ENCODE measurements around the gene SLC7A6. TPM values are rescaled to one million over a fixed set of nuclear protein-coding genes. Genes with fewer than 3 reads are reported as not detected.

SLC7A6 gene
- total RNA-seq, 4 donors from 2014 or later = 23.4 to 55.6 (median 37.4) TPM

GRCh38 chr16:68229431-68230175 lies 34.7 kb upstream of the SLC7A6 start:
- 52 to 63% methylated on average over 4 of the region's 4 CpGs for WGBS, 2 donors
- H3K4me3 ChIP-seq (ENCODE audit: low read depth, poor library complexity, severe bottlenecking) = no peak overlapping the region
- peak in 1 of 2 donors; percentile 85 for DNase-seq (ENCODE audit: low spot score in 2 of 2)
- intact Hi-C loops (cut with DNase I; ENCODE audit: low total_unique reads) = loop anchor here (10.0 kb wide), 2 partner anchors 145 to 235 kb away; partner anchors contain the start of genes DPEP2 and NFATC3
- TF ChIP-seq, protein P1, sequence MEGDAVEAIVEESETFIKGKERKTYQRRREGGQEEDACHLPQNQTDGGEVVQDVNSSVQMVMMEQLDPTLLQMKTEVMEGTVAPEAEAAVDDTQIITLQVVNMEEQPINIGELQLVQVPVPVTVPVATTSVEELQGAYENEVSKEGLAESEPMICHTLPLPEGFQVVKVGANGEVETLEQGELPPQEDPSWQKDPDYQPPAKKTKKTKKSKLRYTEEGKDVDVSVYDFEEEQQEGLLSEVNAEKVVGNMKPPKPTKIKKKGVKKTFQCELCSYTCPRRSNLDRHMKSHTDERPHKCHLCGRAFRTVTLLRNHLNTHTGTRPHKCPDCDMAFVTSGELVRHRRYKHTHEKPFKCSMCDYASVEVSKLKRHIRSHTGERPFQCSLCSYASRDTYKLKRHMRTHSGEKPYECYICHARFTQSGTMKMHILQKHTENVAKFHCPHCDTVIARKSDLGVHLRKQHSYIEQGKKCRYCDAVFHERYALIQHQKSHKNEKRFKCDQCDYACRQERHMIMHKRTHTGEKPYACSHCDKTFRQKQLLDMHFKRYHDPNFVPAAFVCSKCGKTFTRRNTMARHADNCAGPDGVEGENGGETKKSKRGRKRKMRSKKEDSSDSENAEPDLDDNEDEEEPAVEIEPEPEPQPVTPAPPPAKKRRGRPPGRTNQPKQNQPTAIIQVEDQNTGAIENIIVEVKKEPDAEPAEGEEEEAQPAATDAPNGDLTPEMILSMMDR (IDR thresholded peaks at IDR 0.05) = peak in 1 of 3 donors; percentile 67
- TF ChIP-seq POLR2A (IDR thresholded peaks at IDR 0.05) = no peak

DNA sequence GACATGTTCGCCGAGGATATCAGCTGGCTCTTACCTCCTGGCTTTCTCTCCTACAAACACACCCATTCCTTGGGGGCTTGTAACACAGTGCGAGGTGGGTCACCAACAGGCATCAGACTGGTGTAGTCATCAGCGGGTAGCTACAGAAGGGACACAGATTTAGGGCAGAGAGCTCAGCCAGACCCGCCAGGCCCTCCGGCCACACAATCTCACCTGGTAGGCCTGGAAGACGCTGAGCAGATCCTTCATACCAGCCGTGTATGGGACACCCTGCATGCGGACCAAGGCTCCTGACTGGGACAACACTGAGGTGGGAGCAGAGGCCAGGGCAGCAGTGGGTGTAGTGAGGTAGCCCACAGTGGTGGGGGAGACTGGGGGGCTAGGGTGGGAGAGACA lies 34.2 kb upstream of the SLC7A6 start:
- DNase-seq (ENCODE audit: low spot score in 2 of 2) = no peak
- TF ChIP-seq, protein P1 (IDR thresholded peaks at IDR 0.05) = no peak
- TF ChIP-seq POLR2A (IDR thresholded peaks at IDR 0.05) = no peak
- intact Hi-C loops (cut with DNase I; ENCODE audit: low total_unique reads) = loop anchor here (10.0 kb wide), 1 partner anchor 145 kb away; the partner anchor contains the start of gene NFATC3
- no peak overlapping the region for H3K4me3 ChIP-seq (ENCODE audit: low read depth, poor library complexity, severe bottlenecking)
- 78 to 96% methylated on average over 6 to 9 of the region's 9 CpGs for WGBS, 2 donors

DNA sequence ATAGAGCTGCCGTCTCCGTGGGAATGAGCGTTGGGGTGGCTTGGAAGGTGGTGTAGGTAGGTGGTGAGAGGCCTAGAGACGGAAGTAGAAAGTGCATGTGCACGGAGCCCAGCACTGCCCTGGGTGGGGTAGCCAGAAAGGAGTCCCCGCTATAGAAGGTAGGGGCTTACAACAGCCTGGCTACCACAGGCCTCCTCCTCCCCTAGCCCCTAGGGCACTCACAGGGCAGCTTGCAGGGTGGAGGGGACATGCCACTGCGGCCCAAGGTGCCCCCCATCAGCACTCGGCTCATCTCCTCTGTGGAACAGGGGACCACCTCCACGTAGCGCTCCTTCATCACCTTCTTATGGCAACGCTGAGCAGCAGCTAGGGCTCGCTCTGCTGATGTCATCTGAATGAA lies 33.4 kb upstream of the SLC7A6 start:
- intact Hi-C loops (cut with DNase I; ENCODE audit: low total_unique reads) = loop anchor here (10.0 kb wide), 1 partner anchor 146 kb away; the partner anchor contains the start of gene NFATC3
- TF ChIP-seq, protein P1 (IDR thresholded peaks at IDR 0.05) = no peak
- no peak for TF ChIP-seq POLR2A (IDR thresholded peaks at IDR 0.05)
- WGBS, 2 donors = 86 to 92% methylated on average over 12 of the region's 12 CpGs
- no peak for DNase-seq (ENCODE audit: low spot score in 2 of 2)
- no peak overlapping the region for H3K4me3 ChIP-seq (ENCODE audit: low read depth, poor library complexity, severe bottlenecking)

GRCh38 chr16:68231384-68232136 lies 32.8 kb upstream of the SLC7A6 start:
- no peak for TF ChIP-seq POLR2A (IDR thresholded peaks at IDR 0.05)
- TF ChIP-seq, protein P1 (IDR thresholded peaks at IDR 0.05) = no peak
- intact Hi-C loops (cut with DNase I; ENCODE audit: low total_unique reads) = loop anchor here (10.0 kb wide), 1 partner anchor 147 kb away; the partner anchor contains the start of gene NFATC3
- no peak overlapping the region for H3K4me3 ChIP-seq (ENCODE audit: low read depth, poor library complexity, severe bottlenecking)
- no peak for DNase-seq (ENCODE audit: low spot score in 2 of 2)
- 88% methylated on average over 19 to 26 of the region's 26 CpGs for WGBS, 2 donors

DNA sequence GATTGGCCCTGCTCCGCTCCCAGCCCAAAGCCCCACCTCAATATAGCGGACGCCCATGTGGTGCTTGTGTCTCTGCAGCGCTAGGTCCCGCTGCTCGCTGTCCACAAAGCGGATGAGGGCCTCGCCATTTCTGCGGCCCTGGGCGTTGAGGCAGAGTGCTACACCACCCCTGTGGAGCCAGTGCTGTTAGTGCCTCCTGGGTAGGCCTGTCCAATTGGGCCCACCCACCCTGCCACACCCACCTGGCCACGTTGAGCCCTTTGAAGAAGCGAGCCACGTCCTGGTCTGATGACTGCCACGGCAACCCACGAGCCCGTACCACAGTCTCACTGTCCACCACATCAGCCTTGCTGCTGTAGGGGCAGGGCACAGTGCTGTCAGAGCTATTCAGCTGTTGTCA lies 32.0 kb upstream of the SLC7A6 start:
- intact Hi-C loops (cut with DNase I; ENCODE audit: low total_unique reads) = loop anchor here (10.0 kb wide), 1 partner anchor 148 kb away; the partner anchor contains the start of gene NFATC3
- TF ChIP-seq, protein P1 (IDR thresholded peaks at IDR 0.05) = no peak
- no peak for TF ChIP-seq POLR2A (IDR thresholded peaks at IDR 0.05)
- WGBS, 2 donors = 63 to 72% methylated on average over 13 to 16 of the region's 16 CpGs
- peak in 1 of 2 donors; percentile 86 for DNase-seq (ENCODE audit: low spot score in 2 of 2)
- no peak overlapping the region for H3K4me3 ChIP-seq (ENCODE audit: low read depth, poor library complexity, severe bottlenecking)
